H9 (cell line): ENCODE results near the gene ZNF839. TPM values are rescaled to one million over a fixed set of nuclear protein-coding genes. Genes with fewer than 3 reads are reported as not detected.

Experiments used
- DNase-seq: peaks from one replicate; pipeline ENCODE4 v3.0.0-alpha.2; 2017
- H2AFZ ChIP-seq: one replicate; pipeline ENCODE4 v1.6.1; 2013; ENCODE audit warnings: mild to moderate bottlenecking, low read length, control low read depth, moderate library complexity
- H2AK5ac ChIP-seq: 2 replicates; pipeline ENCODE4 v1.6.1; 2013; ENCODE audit warnings: low read length, control low read depth, mixed read lengths; ENCODE audit not compliant: insufficient read length
- H2BK120ac ChIP-seq: one replicate; pipeline ENCODE4 v1.6.1; 2013; ENCODE audit warnings: low read depth, mild to moderate bottlenecking, low read length, control low read depth, inconsistent platforms; ENCODE audit not compliant: poor library complexity, severe bottlenecking
- H2BK12ac ChIP-seq: 2 replicates; pipeline ENCODE4 v1.6.1; 2013; ENCODE audit warnings: low read length, control low read depth, mixed read lengths, low read depth; ENCODE audit not compliant: insufficient read length
- H2BK15ac ChIP-seq: 2 replicates; pipeline ENCODE4 v1.6.1; 2013; ENCODE audit warnings: low read depth, low read length, control low read depth
- H2BK20ac ChIP-seq: one replicate; pipeline ENCODE4 v1.6.1; 2013; ENCODE audit warnings: low read depth, mild to moderate bottlenecking, low read length, control low read depth, inconsistent platforms; ENCODE audit not compliant: poor library complexity, severe bottlenecking
- H2BK5ac ChIP-seq: 2 replicates; pipeline ENCODE4 v1.6.1; 2013; ENCODE audit warnings: low read length, control low read depth, mixed read lengths; ENCODE audit not compliant: insufficient read length
- H3K14ac ChIP-seq: 2 replicates; pipeline ENCODE4 v1.6.1; 2013; ENCODE audit warnings: low read length, control low read depth; ENCODE audit not compliant: insufficient read depth
- H3K18ac ChIP-seq: 2 replicates; pipeline ENCODE4 v1.6.1; 2013; ENCODE audit warnings: low read depth, mild to moderate bottlenecking, mixed read lengths, low read length, control low read depth; ENCODE audit not compliant: insufficient read length
- H3K23ac ChIP-seq: 2 replicates; pipeline ENCODE4 v1.6.1; 2013; ENCODE audit warnings: low read length, control low read depth, mixed read lengths, low read depth; ENCODE audit not compliant: insufficient read length
- H3K23me2 ChIP-seq: 2 replicates; pipeline ENCODE4 v1.6.1; 2013; ENCODE audit warnings: low read depth, mild to moderate bottlenecking, mixed read lengths, low read length, control low read depth; ENCODE audit not compliant: insufficient read length, poor library complexity, severe bottlenecking
- H3K27ac ChIP-seq: 2 replicates; pipeline ENCODE4 v1.5.1; 2013; ENCODE audit warnings: low read length, control low read depth, mixed read lengths, low read depth; ENCODE audit not compliant: insufficient read length
- H3K27me3 ChIP-seq: 2 replicates; pipeline ENCODE4 v1.6.1; 2013; ENCODE audit warnings: low read length, control low read depth, inconsistent platforms; ENCODE audit not compliant: insufficient read depth
- H3K4ac ChIP-seq: 2 replicates; pipeline ENCODE4 v1.6.1; 2013; ENCODE audit warnings: low read depth, mild to moderate bottlenecking, control low read depth, inconsistent platforms, low read length, moderate library complexity
- H3K4me1 ChIP-seq: 2 replicates; pipeline ENCODE4 v1.6.1; 2013; ENCODE audit warnings: low read length, control low read depth, inconsistent platforms; ENCODE audit not compliant: insufficient read depth
- H3K4me2 ChIP-seq: 2 replicates; pipeline ENCODE4 v1.6.1; 2013; ENCODE audit warnings: low read length, control low read depth, mixed read lengths; ENCODE audit not compliant: insufficient read length, insufficient read depth
- H3K56ac ChIP-seq: 2 replicates; pipeline ENCODE4 v1.6.1; 2013; ENCODE audit warnings: low read depth, mild to moderate bottlenecking, mixed read lengths, low read length, control low read depth; ENCODE audit not compliant: insufficient read length
- H3K79me1 ChIP-seq: 2 replicates; pipeline ENCODE4 v1.6.1; 2013; ENCODE audit warnings: low read depth, mild to moderate bottlenecking, moderate library complexity, low read length, control low read depth, inconsistent platforms; ENCODE audit not compliant: insufficient read depth, poor library complexity, severe bottlenecking
- H3K79me2 ChIP-seq: 2 replicates; pipeline ENCODE4 v1.6.1; 2013; ENCODE audit warnings: low read length, control low read depth, inconsistent platforms; ENCODE audit not compliant: insufficient read depth
- H3K9ac ChIP-seq: 2 replicates; pipeline ENCODE4 v1.6.1; 2013; ENCODE audit warnings: low read length, control low read depth, mixed read lengths; ENCODE audit not compliant: insufficient read length; ENCODE audit errors: extremely low read depth
- H3K9me3 ChIP-seq: one replicate; pipeline ENCODE4 v1.6.1; 2013; ENCODE audit warnings: low read depth, low read length, inconsistent platforms; ENCODE audit not compliant: control insufficient read depth
- H3T11ph ChIP-seq: one replicate; pipeline ENCODE4 v1.6.1; 2013; ENCODE audit warnings: mild to moderate bottlenecking, low read length, control low read depth, inconsistent platforms
- H4K20me1 ChIP-seq: one replicate; pipeline ENCODE4 v1.6.1; 2013; ENCODE audit not compliant: control insufficient read depth, insufficient read length, insufficient read depth
- H4K5ac ChIP-seq: 2 replicates; pipeline ENCODE4 v1.6.1; 2013; ENCODE audit warnings: low read depth, mild to moderate bottlenecking, mixed read lengths, low read length, control low read depth; ENCODE audit not compliant: insufficient read length
- H4K8ac ChIP-seq: replicated peaks from 2 replicates; pipeline ENCODE4 v1.6.1; 2013; ENCODE audit warnings: low read length, control low read depth, mixed read lengths, low read depth; ENCODE audit not compliant: insufficient read length
- H4K91ac ChIP-seq: 2 replicates; pipeline ENCODE4 v1.6.1; 2013; ENCODE audit warnings: low read depth, mild to moderate bottlenecking, moderate library complexity, mixed read lengths, low read length, control low read depth; ENCODE audit not compliant: insufficient read length
- H3K27ac Mint-ChIP-seq, 3 experiments: 2 replicates in 2 of 3; 3 replicates in 1 of 3; pipeline ENCODE4 v1.8.0; 2020 to 2021; ENCODE audit warnings: mixed read lengths in 3 of 3, mild to moderate bottlenecking in 1 of 3, moderate library complexity in 1 of 3
- H3K27me3 Mint-ChIP-seq: 2 replicates; pipeline ENCODE4 v1.8.0; 2021; ENCODE audit warnings: low read depth, mild to moderate bottlenecking, moderate library complexity, mixed read lengths
- H3K36me3 Mint-ChIP-seq, 3 experiments: 2 replicates in 2 of 3; 3 replicates in 1 of 3; pipeline ENCODE4 v1.8.0; 2020 to 2021; ENCODE audit warnings: low read depth in 3 of 3, mixed read lengths in 3 of 3; ENCODE audit not compliant: insufficient read depth in 1 of 3
- H3K4me1 Mint-ChIP-seq, 2 experiments: 2 replicates each; pipeline ENCODE4 v1.8.0; 2020; ENCODE audit warnings: mixed read lengths in 2 of 2
- H3K4me3 Mint-ChIP-seq, 2 experiments: 2 replicates in 1 of 2; 3 replicates in 1 of 2; pipeline ENCODE4 v1.8.0; 2020 to 2021; ENCODE audit warnings: mild to moderate bottlenecking in 2 of 2, mixed read lengths in 2 of 2, moderate library complexity in 1 of 2
- H3K9me3 Mint-ChIP-seq, 2 experiments: 2 replicates in 1 of 2; 3 replicates in 1 of 2; pipeline ENCODE4 v1.8.0; 2020; ENCODE audit warnings: mild to moderate bottlenecking in 2 of 2, mixed read lengths in 2 of 2, moderate library complexity in 1 of 2
- WGBS: extraction: QIAGEN DNeasy Blood & Tissue Kit; methylation state at CpG from one replicate; pipeline ENCODE4 v1.1.7; 2013; ENCODE audit warnings: missing lambda C conversion rate, low lambda C conversion rate, mixed read lengths; ENCODE audit not compliant: insufficient read length; ENCODE audit errors: extremely low coverage; 5-methylcytosine and 5-hydroxymethylcytosine counted together
- total RNA-seq: library from RNA; stranded (reverse); gene quantifications from 2 replicates; pipeline ENCODE4 v1.2.1, GENCODE V29; 2021
- TF ChIP-seq, protein P1 (sequence below): fragments of 200-600 bp; sonication (generic); conservative IDR thresholded peaks from 3 replicates; pipeline ENCODE4 v1.8.0; 2021; ENCODE audit warnings: antibody characterized with exemption, mild to moderate bottlenecking

Gene ZNF839
- total RNA-seq, 1 experiment from 2014 or later = 9.4 TPM

DNA sequence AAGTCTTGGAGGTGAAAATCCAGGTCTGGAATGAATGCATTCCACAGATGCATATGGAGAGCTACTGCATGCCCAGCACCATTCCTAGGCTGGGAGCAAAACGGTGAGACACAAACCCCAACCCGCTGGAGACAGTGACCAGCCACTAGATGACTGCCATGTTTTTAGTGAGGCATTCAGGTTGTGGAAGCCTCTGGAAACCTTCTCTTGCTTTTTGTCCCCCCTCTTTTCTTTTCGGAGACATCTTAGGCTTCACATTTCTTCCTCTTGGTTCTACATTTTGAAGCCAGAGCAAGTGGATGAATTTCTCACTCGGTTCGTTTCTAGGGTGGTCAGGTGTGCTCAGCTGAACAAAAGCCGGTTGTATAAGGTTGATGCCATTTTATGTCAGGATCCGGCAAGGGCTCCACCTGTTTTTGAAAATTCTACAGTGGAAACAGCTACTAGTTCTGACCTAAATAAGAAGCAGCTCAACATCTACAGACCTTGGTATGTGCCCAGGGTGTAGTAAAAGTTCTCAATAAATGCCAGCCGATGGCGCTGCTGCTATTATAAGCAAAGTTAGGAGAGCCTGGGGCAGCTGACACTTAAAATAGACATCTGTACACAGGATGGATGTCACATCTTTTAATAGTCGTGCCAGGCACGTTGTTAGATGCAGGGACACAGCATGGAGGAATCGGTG, 1.8 kb upstream of the ZNF839 start:
- no peak overlapping the region for H2AFZ ChIP-seq
- no CpG with 5 or more reads among the region's 12 CpGs for WGBS
- H2BK15ac ChIP-seq = no peak overlapping the region
- H3K14ac ChIP-seq = no peak overlapping the region
- no peak overlapping the region for H3T11ph ChIP-seq
- Mint-ChIP-seq H3K36me3 (no peaks in the 10 kb centered on the region; a peak in 2 of 7 replicates), H3K27ac (peak overlapping the region in 2 of 3 experiments; percentile 83 to 97; a peak in 5 of 7 replicates), H3K9me3 (no peaks in the 10 kb centered on the region; a peak in 1 of 5 replicates), H3K27me3 (peaks cover 35% of the 10 kb centered on the region), H3K4me3 (peak overlapping the region; percentile 88 to 94), H3K4me1 (peaks cover 40 to 48% of the 10 kb centered on the region in 2 experiments)
- no peaks in the 10 kb centered on the region for H4K20me1 ChIP-seq
- H3K27ac ChIP-seq = no peak overlapping the region
- H3K56ac ChIP-seq = no peak overlapping the region
- H4K5ac ChIP-seq = no peak overlapping the region
- DNase-seq = no peak
- H3K9me3 ChIP-seq = no peaks in the 10 kb centered on the region
- no peak overlapping the region for H2BK20ac ChIP-seq
- no peaks in the 10 kb centered on the region; the same call in 1 of the 2 replicates for H3K27me3 ChIP-seq
- TF ChIP-seq, protein P1, sequence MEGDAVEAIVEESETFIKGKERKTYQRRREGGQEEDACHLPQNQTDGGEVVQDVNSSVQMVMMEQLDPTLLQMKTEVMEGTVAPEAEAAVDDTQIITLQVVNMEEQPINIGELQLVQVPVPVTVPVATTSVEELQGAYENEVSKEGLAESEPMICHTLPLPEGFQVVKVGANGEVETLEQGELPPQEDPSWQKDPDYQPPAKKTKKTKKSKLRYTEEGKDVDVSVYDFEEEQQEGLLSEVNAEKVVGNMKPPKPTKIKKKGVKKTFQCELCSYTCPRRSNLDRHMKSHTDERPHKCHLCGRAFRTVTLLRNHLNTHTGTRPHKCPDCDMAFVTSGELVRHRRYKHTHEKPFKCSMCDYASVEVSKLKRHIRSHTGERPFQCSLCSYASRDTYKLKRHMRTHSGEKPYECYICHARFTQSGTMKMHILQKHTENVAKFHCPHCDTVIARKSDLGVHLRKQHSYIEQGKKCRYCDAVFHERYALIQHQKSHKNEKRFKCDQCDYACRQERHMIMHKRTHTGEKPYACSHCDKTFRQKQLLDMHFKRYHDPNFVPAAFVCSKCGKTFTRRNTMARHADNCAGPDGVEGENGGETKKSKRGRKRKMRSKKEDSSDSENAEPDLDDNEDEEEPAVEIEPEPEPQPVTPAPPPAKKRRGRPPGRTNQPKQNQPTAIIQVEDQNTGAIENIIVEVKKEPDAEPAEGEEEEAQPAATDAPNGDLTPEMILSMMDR = 0 out of 3 replicates have a peak, but pooled peaks have one; percentile 17
- no peaks in the 10 kb centered on the region for H3K79me2 ChIP-seq
- H3K18ac ChIP-seq = no peak overlapping the region
- no peak overlapping the region for H3K4ac ChIP-seq
- no peak overlapping the region for H3K23ac ChIP-seq
- no peak overlapping the region for H4K91ac ChIP-seq
- no peaks in the 10 kb centered on the region; the same call in 1 of the 2 replicates for H3K4me1 ChIP-seq
- H2BK5ac ChIP-seq = no peak overlapping the region
- H3K79me1 ChIP-seq = no peaks in the 10 kb centered on the region
- H4K8ac ChIP-seq = no peak overlapping the region
- H2BK12ac ChIP-seq = no peak overlapping the region
- no peak overlapping the region for H2AK5ac ChIP-seq
- H3K9ac ChIP-seq = no peak overlapping the region
- H2BK120ac ChIP-seq = no peak overlapping the region
- peak overlapping the region; percentile 50 for H3K4me2 ChIP-seq
- H3K23me2 ChIP-seq = peaks cover 21% of the 10 kb centered on the region
